GM19467 (cell line): ENCODE measurements around the gene HLA-DPB1.
A peak's percentile ranks its signal among the peaks of the same experiment; 100 is the strongest.
"Not testable (repeated sequence)": the region's sequence is repeated elsewhere in the genome, so short reads cannot be mapped to it uniquely, and the experiment has no call there.

ENCODE experiments used
- ATAC-seq: cut with Tn5 transposase; IDR thresholded peaks from one replicate; pipeline ENCODE4 v1.9.1; 2021; ENCODE audit warnings: mild to moderate bottlenecking, moderate library complexity; ENCODE audit not compliant: unreplicated experiment

Gene HLA-DPB1

GRCh38 chr6:33075568-33076405, at the start of gene HLA-DPB1:
TSS of gene HLA-DPB1 (plus strand) at chr6:33075990. CDS start at chr6:33076042, 52 bp downstream.
- ATAC-seq: peak; percentile 68

- no peak for ATAC-seq
These were observed 47.5 kb upstream of the HLA-DPB1 start for GRCh38 chr6:33028220-33028849.

- peak; percentile 64 for ATAC-seq
These were observed 46.2 kb upstream of the HLA-DPB1 start for GRCh38 chr6:33029328-33030184.

GRCh38 chr6:33030245-33030644, 45.5 kb upstream of the HLA-DPB1 start:
- no peak for ATAC-seq

GRCh38 chr6:33034554-33034953, 41.2 kb upstream of the HLA-DPB1 start:
- ATAC-seq: no peak

- ATAC-seq: no peak
These were observed 39.3 kb upstream of the HLA-DPB1 start for GRCh38 chr6:33036535-33036934.

GRCh38 chr6:33040157-33040556, 35.6 kb upstream of the HLA-DPB1 start:
- no peak for ATAC-seq

GRCh38 chr6:33049323-33050013, 26.3 kb upstream of the HLA-DPB1 start:
- no peak for ATAC-seq

- ATAC-seq: no peak
These were observed 25.6 kb upstream of the HLA-DPB1 start for GRCh38 chr6:33050014-33050810.

- no peak for ATAC-seq
These were observed 23.2 kb upstream of the HLA-DPB1 start for GRCh38 chr6:33052627-33053026.

- no peak for ATAC-seq
These were observed 22.6 kb upstream of the HLA-DPB1 start for GRCh38 chr6:33053230-33053629.

GRCh38 chr6:33057222-33058150, 18.3 kb upstream of the HLA-DPB1 start:
- no peak for ATAC-seq

GRCh38 chr6:33061987-33062386, 13.8 kb upstream of the HLA-DPB1 start:
- ATAC-seq: no peak

GRCh38 chr6:33063435-33063834, 12.4 kb upstream of the HLA-DPB1 start:
- not testable (repeated sequence) for ATAC-seq

GRCh38 chr6:33064723-33065122, 11.1 kb upstream of the HLA-DPB1 start:
- ATAC-seq: no peak

GRCh38 chr6:33065312-33065711, 10.5 kb upstream of the HLA-DPB1 start:
- no peak for ATAC-seq

GRCh38 chr6:33066917-33067521, 8.8 kb upstream of the HLA-DPB1 start:
- ATAC-seq: no peak

- no peak for ATAC-seq
These were observed 6.6 kb upstream of the HLA-DPB1 start for GRCh38 chr6:33069021-33069738.
